Measurements from ENCODE around the gene HUNK. TPM values are rescaled to one million over a fixed set of nuclear protein-coding genes. Genes with fewer than 3 reads are reported as not detected.

HUNK gene
- total and polyA plus RNA-seq, 2 experiments from 2014 or later, result 1.6 to 5.1 TPM

DNA sequence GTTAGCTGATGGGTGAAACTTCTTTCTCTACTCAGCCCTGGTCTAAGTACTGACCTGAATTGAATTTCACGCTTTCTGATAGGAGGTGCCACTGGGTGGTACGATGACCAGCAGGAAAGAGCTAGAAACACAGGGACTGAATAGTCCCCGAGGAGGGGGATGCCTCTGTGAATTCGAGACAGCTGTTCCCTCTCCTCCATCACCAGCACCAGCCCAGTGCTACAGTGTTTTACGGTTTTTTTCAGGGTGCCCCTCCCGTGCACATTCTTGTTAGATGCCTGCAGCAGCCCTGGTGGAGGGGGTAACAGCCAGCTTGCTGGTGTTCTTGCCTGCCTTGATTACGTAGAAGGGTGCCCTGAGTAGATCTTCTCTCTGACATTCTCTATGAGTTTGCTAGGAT lies 7.1 kb downstream of the HUNK start:
- peaks cover 11% of the 10 kb centered on the region for H3K36me3 Mint-ChIP-seq (ENCODE audit: low read depth)
- H3K4me1 ChIP-seq (ENCODE audit: insufficient read depth), result peaks cover 31% of the 10 kb centered on the region
- DNase-seq (ENCODE audit: low spot score) (no peak), ATAC-seq (no peak)
- peaks cover 12% of the 10 kb centered on the region for H3K27me3 Mint-ChIP-seq (ENCODE audit: insufficient read depth, low read depth, poor library complexity)
- H3K4me2 ChIP-seq, result no peak overlapping the region
- no peaks in the 10 kb centered on the region for H3K36me3 ChIP-seq (ENCODE audit: insufficient read depth)
- H3K9me2 ChIP-seq (ENCODE audit: insufficient read depth), result 0 out of 2 replicates have a peak, but pooled peaks cover 2% of the 10 kb centered on the region
- peaks cover 4% of the 10 kb centered on the region; the same call in 1 of the 3 replicates for H3K9me3 Mint-ChIP-seq
- H3K27me3 ChIP-seq (ENCODE audit: insufficient read depth), result peaks cover 13% of the 10 kb centered on the region; the same call in 1 of the 2 replicates
- TF ChIP-seq ZNF114 (CRISPR knock-in tag; IDR thresholded peaks at IDR 0.05), result no peak
- no peak for TF ChIP-seq NANOG (IDR thresholded peaks at IDR 0.05; ENCODE audit: borderline replicate concordance)
- no peak for TF ChIP-seq ZNF462 (CRISPR knock-in tag; IDR thresholded peaks at IDR 0.05)
- no peak for TF ChIP-seq JUNB (IDR thresholded peaks at IDR 0.05; ENCODE audit: unreplicated experiment)
- TF ChIP-seq, protein P1, sequence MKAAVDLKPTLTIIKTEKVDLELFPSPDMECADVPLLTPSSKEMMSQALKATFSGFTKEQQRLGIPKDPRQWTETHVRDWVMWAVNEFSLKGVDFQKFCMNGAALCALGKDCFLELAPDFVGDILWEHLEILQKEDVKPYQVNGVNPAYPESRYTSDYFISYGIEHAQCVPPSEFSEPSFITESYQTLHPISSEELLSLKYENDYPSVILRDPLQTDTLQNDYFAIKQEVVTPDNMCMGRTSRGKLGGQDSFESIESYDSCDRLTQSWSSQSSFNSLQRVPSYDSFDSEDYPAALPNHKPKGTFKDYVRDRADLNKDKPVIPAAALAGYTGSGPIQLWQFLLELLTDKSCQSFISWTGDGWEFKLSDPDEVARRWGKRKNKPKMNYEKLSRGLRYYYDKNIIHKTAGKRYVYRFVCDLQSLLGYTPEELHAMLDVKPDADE (IDR thresholded peaks at IDR 0.05), result no peak
- TF ChIP-seq ZNF331 (CRISPR knock-in tag; IDR thresholded peaks at IDR 0.05; ENCODE audit: low read depth), result no peak
- no peak for TF ChIP-seq EZH2 (IDR thresholded peaks at IDR 0.05; ENCODE audit: low read depth, unreplicated experiment)
- TF ChIP-seq CREB1 (CRISPR knock-in tag; IDR thresholded peaks at IDR 0.05; ENCODE audit: low read depth), result no peak
- no peak for TF ChIP-seq STAT1 (IDR thresholded peaks at IDR 0.05; ENCODE audit: unreplicated experiment)
- TF ChIP-seq, protein P2, sequence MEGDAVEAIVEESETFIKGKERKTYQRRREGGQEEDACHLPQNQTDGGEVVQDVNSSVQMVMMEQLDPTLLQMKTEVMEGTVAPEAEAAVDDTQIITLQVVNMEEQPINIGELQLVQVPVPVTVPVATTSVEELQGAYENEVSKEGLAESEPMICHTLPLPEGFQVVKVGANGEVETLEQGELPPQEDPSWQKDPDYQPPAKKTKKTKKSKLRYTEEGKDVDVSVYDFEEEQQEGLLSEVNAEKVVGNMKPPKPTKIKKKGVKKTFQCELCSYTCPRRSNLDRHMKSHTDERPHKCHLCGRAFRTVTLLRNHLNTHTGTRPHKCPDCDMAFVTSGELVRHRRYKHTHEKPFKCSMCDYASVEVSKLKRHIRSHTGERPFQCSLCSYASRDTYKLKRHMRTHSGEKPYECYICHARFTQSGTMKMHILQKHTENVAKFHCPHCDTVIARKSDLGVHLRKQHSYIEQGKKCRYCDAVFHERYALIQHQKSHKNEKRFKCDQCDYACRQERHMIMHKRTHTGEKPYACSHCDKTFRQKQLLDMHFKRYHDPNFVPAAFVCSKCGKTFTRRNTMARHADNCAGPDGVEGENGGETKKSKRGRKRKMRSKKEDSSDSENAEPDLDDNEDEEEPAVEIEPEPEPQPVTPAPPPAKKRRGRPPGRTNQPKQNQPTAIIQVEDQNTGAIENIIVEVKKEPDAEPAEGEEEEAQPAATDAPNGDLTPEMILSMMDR (conservative IDR thresholded peaks at IDR 0.05; ENCODE audit: low read depth in 2 of 2), result no peak
- H3F3A ChIP-seq (replicated peaks; ENCODE audit: low read depth), result no peaks in the 10 kb centered on the region; the same call in 1 of the 2 replicates
- no peak overlapping the region for H2AFZ ChIP-seq
- H3K27ac Mint-ChIP-seq, result no peak overlapping the region
- peaks cover 23% of the 10 kb centered on the region for H3K4me1 Mint-ChIP-seq
- peaks cover 3% of the 10 kb centered on the region; the same call in 1 of the 2 replicates for H4K20me1 ChIP-seq (replicated peaks; ENCODE audit: insufficient read depth)
- H3K4me3 ChIP-seq, result no peak overlapping the region
- H3K79me2 ChIP-seq (replicated peaks; ENCODE audit: insufficient read depth), result peaks cover 69% of the 10 kb centered on the region
- H3K27ac ChIP-seq (ENCODE audit: low read depth), result no peak overlapping the region
- H3K4me3 Mint-ChIP-seq, result no peak overlapping the region
